Keratinocyte (primary cell): ENCODE data around the gene DMRTB1. TPM values are rescaled to one million over a fixed set of nuclear protein-coding genes. Genes with fewer than 3 reads are reported as not detected.
A peak's percentile ranks its signal among the peaks of the same experiment; 100 is the strongest.

ENCODE experiments used
- DNase-seq: peaks from one replicate; pipeline ENCODE4 v3.0.0-alpha.2; 2011; ENCODE audit warnings: low read depth, missing footprints, low spot score
- FAIRE-seq: peaks from 2 replicates; lab custom pipeline; 2011; peaks lifted over from hg19 to GRCh38; lab: Jason Lieb, UNC
- H2AFZ ChIP-seq: 2 replicates; pipeline ENCODE4 v1.6.0; 2012; ENCODE audit warnings: low read length, control low read depth, inconsistent platforms; ENCODE audit not compliant: control insufficient read depth
- H3K27ac ChIP-seq: 2 replicates; pipeline ENCODE4 v1.5.1; 2011; ENCODE audit warnings: low read length; ENCODE audit not compliant: control insufficient read depth, insufficient read depth
- H3K27me3 ChIP-seq: 3 replicates; pipeline ENCODE4 v1.6.0; 2011; ENCODE audit warnings: low read length; ENCODE audit not compliant: control insufficient read depth, insufficient read depth; ENCODE audit errors: extremely low read depth
- H3K36me3 ChIP-seq, 2 experiments: 2 replicates in 1 of 2; 3 replicates in 1 of 2; pipeline ENCODE4 v1.5.1; 2011; ENCODE audit warnings: low read length in 2 of 2, mild to moderate bottlenecking in 1 of 2; ENCODE audit not compliant: control insufficient read depth in 2 of 2, insufficient read depth in 2 of 2; ENCODE audit errors: extremely low read depth in 1 of 2
- H3K4me1 ChIP-seq: 3 replicates; pipeline ENCODE4 v1.5.1; 2011; ENCODE audit warnings: low read length; ENCODE audit not compliant: control insufficient read depth, insufficient read depth; ENCODE audit errors: extremely low read depth
- H3K4me2 ChIP-seq: 3 replicates; pipeline ENCODE4 v1.6.0; 2011; ENCODE audit warnings: low read depth, low read length; ENCODE audit not compliant: control insufficient read depth, insufficient read depth; ENCODE audit errors: extremely low read depth
- H3K4me3 ChIP-seq, 3 experiments: fragments of 200-600 bp in 1 of 3; sonication (generic) in 1 of 3; 2 replicates in 2 of 3; 3 replicates in 1 of 3; pipeline ENCODE4 v1.5.1; 2011 to 2016; ENCODE audit warnings: low read length in 3 of 3, mild to moderate bottlenecking in 3 of 3, control low read depth in 2 of 3, inconsistent platforms in 1 of 3, low read depth in 1 of 3, mixed read lengths in 1 of 3, mixed run types in 1 of 3, moderate library complexity in 1 of 3; ENCODE audit not compliant: control insufficient read depth in 2 of 3, insufficient read depth in 2 of 3; ENCODE audit errors: extremely low read depth in 1 of 3
- H3K79me2 ChIP-seq: 2 replicates; pipeline ENCODE4 v1.6.0; 2012; ENCODE audit warnings: low read length; ENCODE audit not compliant: control insufficient read depth, insufficient read depth
- H3K9ac ChIP-seq: 3 replicates; pipeline ENCODE4 v1.6.0; 2011; ENCODE audit warnings: low read length; ENCODE audit not compliant: control insufficient read depth, insufficient read depth; ENCODE audit errors: extremely low read depth
- H3K9me1 ChIP-seq: 3 replicates; pipeline ENCODE4 v1.6.0; 2011; ENCODE audit warnings: low read length; ENCODE audit not compliant: control insufficient read depth, insufficient read depth; ENCODE audit errors: extremely low read depth
- H3K9me3 ChIP-seq: 2 replicates; pipeline ENCODE4 v1.5.1; 2012; ENCODE audit warnings: low read depth, low read length; ENCODE audit not compliant: control insufficient read depth
- H4K20me1 ChIP-seq: 3 replicates; pipeline ENCODE4 v1.6.0; 2011; ENCODE audit warnings: low read length; ENCODE audit not compliant: control insufficient read depth, insufficient read depth; ENCODE audit errors: extremely low read depth
- CTCF ChIP-seq, 3 experiments: IDR thresholded peaks in 1 of 3; conservative IDR thresholded peaks in 1 of 3; optimal IDR thresholded peaks in 1 of 3; 2 replicates in 2 of 3; 3 replicates in 1 of 3; pipeline versions ENCODE3 to v1.5.1; 2011; ENCODE audit warnings: low read length in 3 of 3, mild to moderate bottlenecking in 3 of 3, moderate library complexity in 2 of 3, control low read depth in 1 of 3, inconsistent platforms in 1 of 3; ENCODE audit not compliant: insufficient read depth in 2 of 3; ENCODE audit errors: extremely low read depth in 1 of 3
- EZH2 ChIP-seq: IDR thresholded peaks from one replicate; pipeline ENCODE4 v1.6.1; 2012; ENCODE audit warnings: inconsistent platforms, mild to moderate bottlenecking, low read length, moderate library complexity
- dilution Hi-C: fragments of 300-500 bp; cut with MboI; formaldehyde crosslinking; loops from one replicate; pipeline ENCODE4 v1.7.0; 2020; ENCODE audit warnings: low sequenced_read_pairs; ENCODE audit not compliant: extremely low pct_ligation_motif_present
- polyA plus RNA-seq, 5 experiments: library from polyadenylated mRNA; depleted of rRNA in 3 of 5; stranded (reverse) in 3 of 5; stranded (forward) in 1 of 5; unstranded in 1 of 5; fragments of >200 nt; gene quantifications; 1 replicate in 1 of 5; 2 replicates in 3 of 5; 3 replicates in 1 of 5; pipeline versions ENCODE4 v1.2.1 to v1.2.3, GENCODE V29; 2011 to 2012; ENCODE audit warnings: missing spikeins in 2 of 5, low read depth in 1 of 5, low replicate concordance in 1 of 5

The DMRTB1 gene
- polyA plus RNA-seq, 1 donor (not counting 4 experiments of a cell fraction or from before 2014, with no cell fraction given): not detected

GRCh38 chr1:53484705-53485477 is 25.7 kb downstream of the DMRTB1 start:
- dilution Hi-C loops: loop anchor here (25.0 kb wide), 1 partner anchor 277 kb away; no protein-coding TSS in a partner anchor
- TF ChIP-seq EZH2 (no peak), CTCF (optimal IDR thresholded peaks at IDR 0.05 in 1 of 3, IDR thresholded peaks at IDR 0.05 in 1 of 3, conservative IDR thresholded peaks at IDR 0.05 in 1 of 3; ENCODE audit: extremely low read depth in 1 of 3, insufficient read depth in 2 of 3, low read length in 3 of 3) (no peak)
- Histone ChIP-seq H4K20me1 (no peaks in the 10 kb centered on the region), H3K9me3 (no peaks in the 10 kb centered on the region), H3K4me1 (no peaks in the 10 kb centered on the region), H3K27me3 (peaks cover 13% of the 10 kb centered on the region), H3K9ac (no peak overlapping the region), H3K4me2 (no peak overlapping the region), H3K27ac (no peak overlapping the region), H3K4me3 (no peak overlapping the region), H3K79me2 (no peaks in the 10 kb centered on the region), H3K9me1 (no peaks in the 10 kb centered on the region), H3K36me3 (no peaks in the 10 kb centered on the region), H2AFZ (no peak overlapping the region)
- FAIRE-seq (no peak), DNase-seq (no peak)

- no peaks in the 10 kb centered on the region for H4K20me1 ChIP-seq
- no peak overlapping the region for H3K4me3 ChIP-seq
- H2AFZ ChIP-seq: no peak overlapping the region
- DNase-seq: peak; percentile 9
- H3K4me1 ChIP-seq: no peaks in the 10 kb centered on the region
- no peak for FAIRE-seq
- no peaks in the 10 kb centered on the region for H3K79me2 ChIP-seq
- dilution Hi-C loops: loop anchor here (25.0 kb wide), 1 partner anchor 277 kb away; no protein-coding TSS in a partner anchor
- no peaks in the 10 kb centered on the region for H3K36me3 ChIP-seq
- no peaks in the 10 kb centered on the region for H3K9me1 ChIP-seq
- no peaks in the 10 kb centered on the region for H3K9me3 ChIP-seq
- peak overlapping the region; percentile 25 for H3K4me2 ChIP-seq
- H3K27ac ChIP-seq: no peak overlapping the region
- no peak overlapping the region for H3K9ac ChIP-seq
- peak; percentile 38 for TF ChIP-seq EZH2
- TF ChIP-seq CTCF (optimal IDR thresholded peaks at IDR 0.05 in 1 of 3, IDR thresholded peaks at IDR 0.05 in 1 of 3, conservative IDR thresholded peaks at IDR 0.05 in 1 of 3; ENCODE audit: extremely low read depth in 1 of 3, insufficient read depth in 2 of 3, low read length in 3 of 3): peak; percentile 88 to 96 (median 88)
- peaks cover 13% of the 10 kb centered on the region for H3K27me3 ChIP-seq
These were observed 26.5 kb downstream of the DMRTB1 start for GRCh38 chr1:53485478-53486394.
